Measurements from ENCODE around the gene PDE10A. TPM values are rescaled to one million over a fixed set of nuclear protein-coding genes. Genes with fewer than 3 reads are reported as not detected.

PDE10A gene
- polyA plus RNA-seq, 1 donor = 2.7 TPM

DNA sequence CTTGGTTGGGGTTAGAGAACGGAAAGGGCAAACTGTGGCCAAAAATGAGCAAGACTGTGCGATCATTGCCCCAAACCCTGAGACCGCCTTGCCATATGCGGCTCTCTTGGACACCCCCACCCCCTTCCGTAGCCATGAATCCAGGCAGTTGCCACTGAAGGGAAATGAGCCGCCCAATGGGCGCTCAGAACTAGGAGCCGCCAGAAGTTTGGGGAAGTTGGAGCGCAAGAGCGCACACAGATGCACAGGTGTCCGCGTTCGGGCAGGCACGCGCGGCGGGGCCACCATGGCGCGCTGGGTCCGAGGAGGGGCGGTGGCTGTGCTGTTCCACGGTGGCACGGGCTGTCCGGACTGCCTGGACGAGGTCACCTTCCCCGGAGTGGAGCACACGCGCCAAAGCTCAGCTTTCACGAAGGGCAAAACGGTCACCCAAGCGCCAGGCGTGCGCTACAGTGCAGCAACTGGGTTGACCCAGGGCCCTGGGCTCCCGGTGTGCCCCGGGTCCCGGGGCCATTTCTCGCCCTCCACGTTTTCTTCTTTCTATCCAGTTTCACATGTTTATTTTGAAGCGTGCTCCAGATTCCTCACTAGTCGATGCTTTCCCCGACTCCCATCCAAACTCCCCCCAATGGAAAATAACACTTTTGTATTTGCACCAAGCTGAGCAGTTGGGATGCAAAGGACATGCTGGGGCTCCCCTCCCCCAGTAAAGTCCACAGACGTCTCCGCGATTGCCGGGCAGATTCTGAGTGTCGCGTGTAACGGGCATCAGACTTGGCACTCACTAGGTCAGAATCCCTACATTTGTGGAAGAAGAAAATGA, 906 bp upstream of the PDE10A start:
- no peaks in the 10 kb centered on the region for H3K36me3 ChIP-seq (ENCODE audit: control insufficient read depth, insufficient read depth, low read length)
- no peaks in the 10 kb centered on the region for H3K9me3 ChIP-seq (ENCODE audit: control insufficient read depth, low read depth, low read length)
- no peaks in the 10 kb centered on the region for H3K4me1 ChIP-seq (ENCODE audit: control insufficient read depth, insufficient read depth, low read length)
- H3K4me3 ChIP-seq (ENCODE audit: low read length) = peak overlapping the region; percentile 14
- 3% methylated on average over 5 of the region's 48 CpGs for WGBS (ENCODE audit: insufficient coverage, low lambda C conversion rate)
- peaks cover 72% of the 10 kb centered on the region for H3K27me3 ChIP-seq (ENCODE audit: control insufficient read depth, insufficient read depth, low read length)
- DNase-seq = peak in 1 of 2 donors; percentile 9
- H3K27ac ChIP-seq (ENCODE audit: low read length) = no peak overlapping the region

DNA sequence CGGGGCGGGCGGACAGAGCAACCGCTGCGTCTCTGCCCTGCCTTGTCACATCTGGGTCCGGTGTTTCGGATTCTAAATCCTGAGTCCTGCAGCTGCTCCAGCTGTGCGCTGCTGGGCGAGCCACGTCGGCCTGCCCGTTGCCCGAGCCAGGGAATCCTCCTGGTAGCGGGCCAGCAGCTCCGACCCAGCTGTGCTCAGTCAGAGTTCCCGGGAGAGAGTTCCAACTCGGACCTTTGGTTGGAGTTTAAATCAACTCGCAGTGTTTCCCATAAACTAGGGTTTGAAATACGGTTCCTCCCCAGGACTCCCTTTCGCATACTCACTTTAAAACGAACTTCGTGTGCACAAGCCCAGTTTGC, 315 bp upstream of the PDE10A start:
- WGBS (ENCODE audit: insufficient coverage, low lambda C conversion rate) = no CpG with 5 or more reads among the region's 22 CpGs
- H3K27ac ChIP-seq (ENCODE audit: low read length) = no peak overlapping the region
- H3K4me1 ChIP-seq (ENCODE audit: control insufficient read depth, insufficient read depth, low read length) = no peaks in the 10 kb centered on the region
- peak in 1 of 2 donors; percentile 30 for DNase-seq
- H3K9me3 ChIP-seq (ENCODE audit: control insufficient read depth, low read depth, low read length) = no peaks in the 10 kb centered on the region
- H3K27me3 ChIP-seq (ENCODE audit: control insufficient read depth, insufficient read depth, low read length) = peaks cover 74% of the 10 kb centered on the region
- H3K4me3 ChIP-seq (ENCODE audit: low read length) = peak overlapping the region; percentile 14
- H3K36me3 ChIP-seq (ENCODE audit: control insufficient read depth, insufficient read depth, low read length) = no peaks in the 10 kb centered on the region

DNA sequence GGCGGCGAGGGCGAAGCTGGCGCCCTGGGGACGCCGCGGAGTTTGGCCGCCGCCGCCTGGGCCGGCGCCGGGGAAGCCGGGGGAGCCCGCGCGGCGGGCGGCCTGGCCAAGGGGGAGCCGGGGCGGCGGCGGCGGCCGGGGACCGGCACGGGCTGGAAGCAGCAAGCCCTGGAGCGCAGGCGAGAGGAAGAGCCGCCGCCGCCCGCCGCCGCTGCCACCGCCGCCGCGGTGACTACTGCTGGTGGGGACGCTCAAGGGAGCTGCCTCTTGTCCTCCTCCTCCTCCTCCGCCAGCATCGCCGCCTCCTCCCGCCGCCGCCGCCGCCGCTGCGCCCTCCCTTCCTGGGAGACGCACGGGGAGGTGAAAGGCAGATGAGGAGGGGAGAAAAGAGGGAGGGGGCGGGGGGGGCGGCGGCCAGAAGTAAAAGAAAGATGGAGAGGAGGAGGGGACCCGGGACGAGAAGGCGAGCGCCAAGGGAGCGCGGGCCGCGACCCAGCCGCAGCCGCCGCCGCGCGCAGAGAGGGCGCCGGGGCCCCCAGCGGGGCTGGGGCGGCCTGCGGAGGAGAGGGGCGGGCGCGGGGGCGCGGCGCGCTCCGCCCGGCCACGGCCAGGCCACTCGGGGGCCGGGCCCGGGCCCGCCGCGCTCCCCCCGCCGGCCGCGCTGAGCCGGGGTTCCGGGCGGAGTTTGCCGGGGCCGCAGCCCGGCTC, 846 bp downstream of the PDE10A start:
- H3K4me1 ChIP-seq (ENCODE audit: control insufficient read depth, insufficient read depth, low read length) = no peaks in the 10 kb centered on the region
- peak in 1 of 2 donors; percentile 22 for DNase-seq
- no peaks in the 10 kb centered on the region for H3K36me3 ChIP-seq (ENCODE audit: control insufficient read depth, insufficient read depth, low read length)
- H3K9me3 ChIP-seq (ENCODE audit: control insufficient read depth, low read depth, low read length) = no peaks in the 10 kb centered on the region
- H3K4me3 ChIP-seq (ENCODE audit: low read length) = peak overlapping the region; percentile 45
- H3K27me3 ChIP-seq (ENCODE audit: control insufficient read depth, insufficient read depth, low read length) = peaks cover 78% of the 10 kb centered on the region
- no peak overlapping the region for H3K27ac ChIP-seq (ENCODE audit: low read length)
- no CpG with 5 or more reads among the region's 100 CpGs for WGBS (ENCODE audit: insufficient coverage, low lambda C conversion rate)

DNA sequence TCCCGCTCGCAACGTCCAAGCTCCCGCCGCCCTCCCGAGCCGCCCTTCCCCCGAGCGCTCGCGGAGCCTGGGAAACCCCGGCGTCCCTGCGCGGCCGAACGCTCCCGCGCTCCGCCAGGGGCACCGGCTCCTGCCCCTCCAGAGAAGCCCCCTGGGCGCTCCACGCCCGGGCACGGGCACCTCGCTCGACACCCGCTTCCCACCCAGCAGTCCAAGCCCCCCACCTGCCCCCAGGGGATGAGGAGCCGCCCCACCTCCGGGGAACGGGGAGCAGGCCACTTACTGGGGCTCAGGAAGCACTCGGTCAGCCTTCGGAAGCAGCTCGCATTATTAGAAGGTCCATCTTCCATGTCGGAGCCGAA, 1.4 kb downstream of the PDE10A start:
- no peak for DNase-seq
- Histone ChIP-seq H3K4me1 (ENCODE audit: control insufficient read depth, insufficient read depth, low read length) (no peaks in the 10 kb centered on the region), H3K27ac (ENCODE audit: low read length) (no peak overlapping the region), H3K9me3 (ENCODE audit: control insufficient read depth, low read depth, low read length) (no peaks in the 10 kb centered on the region), H3K4me3 (ENCODE audit: low read length) (peak overlapping the region; percentile 45), H3K27me3 (ENCODE audit: control insufficient read depth, insufficient read depth, low read length) (peaks cover 77% of the 10 kb centered on the region), H3K36me3 (ENCODE audit: control insufficient read depth, insufficient read depth, low read length) (no peaks in the 10 kb centered on the region)
- WGBS (ENCODE audit: insufficient coverage, low lambda C conversion rate) = no CpG with 5 or more reads among the region's 36 CpGs

DNA sequence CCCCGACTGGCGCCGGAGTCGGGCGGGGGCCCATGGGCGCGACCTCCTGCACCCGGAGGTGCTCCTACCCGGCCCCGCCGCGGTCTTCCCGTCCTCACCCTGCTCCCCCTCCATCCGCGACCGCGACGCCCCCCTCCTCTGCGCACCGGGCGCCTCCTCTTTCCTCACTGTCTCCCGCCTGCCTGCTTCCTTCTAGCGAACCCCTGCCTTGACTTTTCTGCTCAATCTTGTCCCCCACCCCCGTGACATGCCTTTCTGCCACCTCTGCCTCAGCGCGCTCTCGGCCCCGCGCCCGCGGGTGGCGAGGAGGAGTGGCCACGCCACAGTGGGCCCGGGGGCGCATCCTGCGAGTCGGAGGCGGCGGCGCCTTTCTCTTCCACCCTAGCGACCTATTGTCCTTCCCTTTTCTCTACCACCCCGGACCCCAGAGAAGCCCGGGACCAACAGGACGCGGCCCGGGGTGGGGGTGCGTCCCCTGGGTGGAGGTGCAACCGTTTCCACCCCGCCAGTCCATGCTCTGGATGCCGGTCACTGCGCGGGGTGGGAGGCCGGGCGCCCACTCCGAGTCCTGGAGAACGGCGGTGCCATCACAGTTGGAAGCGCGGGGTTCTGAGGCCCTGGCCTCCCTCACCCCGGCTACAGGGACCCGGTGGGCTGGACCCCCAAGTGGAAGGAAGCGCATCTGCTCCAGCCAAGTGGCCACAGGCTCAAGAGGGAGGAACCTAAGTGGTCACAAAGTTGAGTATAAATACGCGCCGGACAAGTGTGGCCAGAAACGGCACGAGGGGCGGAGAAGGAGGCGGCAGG, 2.0 kb downstream of the PDE10A start:
- peak in 1 of 2 donors; percentile 17 for DNase-seq
- 2% methylated on average over 10 of the region's 69 CpGs for WGBS (ENCODE audit: insufficient coverage, low lambda C conversion rate)
- Histone ChIP-seq H3K27me3 (ENCODE audit: control insufficient read depth, insufficient read depth, low read length) (peaks cover 78% of the 10 kb centered on the region), H3K27ac (ENCODE audit: low read length) (no peak overlapping the region), H3K9me3 (ENCODE audit: control insufficient read depth, low read depth, low read length) (no peaks in the 10 kb centered on the region), H3K36me3 (ENCODE audit: control insufficient read depth, insufficient read depth, low read length) (no peaks in the 10 kb centered on the region), H3K4me3 (ENCODE audit: low read length) (peak overlapping the region; percentile 45), H3K4me1 (ENCODE audit: control insufficient read depth, insufficient read depth, low read length) (no peaks in the 10 kb centered on the region)

DNA sequence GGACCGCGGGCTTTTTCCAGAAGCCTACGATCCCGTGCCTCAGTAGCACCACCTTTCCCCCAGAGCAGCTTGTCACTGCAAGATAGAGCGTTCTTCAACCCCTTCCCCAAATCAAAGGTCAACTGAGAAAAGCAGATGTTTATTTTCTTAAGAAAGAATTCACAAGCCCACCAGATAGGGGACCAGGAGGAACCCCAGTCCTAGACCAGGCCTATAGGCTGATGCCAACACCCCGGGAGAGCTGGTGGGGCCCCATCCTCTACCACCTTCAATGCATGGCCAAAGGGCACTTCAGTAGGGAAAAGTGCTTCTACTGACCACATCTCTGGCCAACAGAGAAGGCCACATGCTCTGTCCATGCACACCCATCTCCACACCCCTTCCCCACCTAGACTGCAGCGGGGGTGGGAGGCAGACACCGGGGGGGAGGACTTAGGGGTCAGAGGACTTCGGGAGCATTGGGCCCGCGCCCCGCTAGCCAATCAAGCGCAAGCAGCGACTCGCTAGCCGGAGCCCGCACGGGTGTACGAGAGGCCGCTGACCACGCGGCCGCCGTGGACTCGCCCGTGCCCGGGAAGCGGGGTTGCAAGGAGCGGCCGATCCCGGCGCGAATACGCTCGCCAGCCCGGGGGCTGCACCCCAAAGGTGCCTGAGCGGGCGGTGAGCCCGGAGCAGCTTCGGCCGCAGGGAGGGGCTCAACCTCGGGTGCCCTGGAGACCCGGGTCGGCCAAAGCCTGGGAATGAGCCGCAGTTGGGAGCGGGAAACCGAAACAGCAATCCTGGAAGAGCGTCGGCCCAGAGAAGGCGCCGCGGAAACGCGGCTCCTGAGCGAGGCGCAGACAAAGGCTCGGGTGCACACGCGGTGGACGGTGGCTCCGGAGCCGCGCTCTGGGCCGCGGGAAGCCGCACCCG, 2.8 kb downstream of the PDE10A start:
- Histone ChIP-seq H3K9me3 (ENCODE audit: control insufficient read depth, low read depth, low read length) (no peaks in the 10 kb centered on the region), H3K27ac (ENCODE audit: low read length) (no peak overlapping the region), H3K36me3 (ENCODE audit: control insufficient read depth, insufficient read depth, low read length) (no peaks in the 10 kb centered on the region), H3K4me1 (ENCODE audit: control insufficient read depth, insufficient read depth, low read length) (no peaks in the 10 kb centered on the region), H3K27me3 (ENCODE audit: control insufficient read depth, insufficient read depth, low read length) (peaks cover 74% of the 10 kb centered on the region), H3K4me3 (ENCODE audit: low read length) (peak overlapping the region; percentile 45)
- DNase-seq = peak in 1 of 2 donors; percentile 14
- 43% methylated on average over 3 of the region's 67 CpGs for WGBS (ENCODE audit: insufficient coverage, low lambda C conversion rate)

DNA sequence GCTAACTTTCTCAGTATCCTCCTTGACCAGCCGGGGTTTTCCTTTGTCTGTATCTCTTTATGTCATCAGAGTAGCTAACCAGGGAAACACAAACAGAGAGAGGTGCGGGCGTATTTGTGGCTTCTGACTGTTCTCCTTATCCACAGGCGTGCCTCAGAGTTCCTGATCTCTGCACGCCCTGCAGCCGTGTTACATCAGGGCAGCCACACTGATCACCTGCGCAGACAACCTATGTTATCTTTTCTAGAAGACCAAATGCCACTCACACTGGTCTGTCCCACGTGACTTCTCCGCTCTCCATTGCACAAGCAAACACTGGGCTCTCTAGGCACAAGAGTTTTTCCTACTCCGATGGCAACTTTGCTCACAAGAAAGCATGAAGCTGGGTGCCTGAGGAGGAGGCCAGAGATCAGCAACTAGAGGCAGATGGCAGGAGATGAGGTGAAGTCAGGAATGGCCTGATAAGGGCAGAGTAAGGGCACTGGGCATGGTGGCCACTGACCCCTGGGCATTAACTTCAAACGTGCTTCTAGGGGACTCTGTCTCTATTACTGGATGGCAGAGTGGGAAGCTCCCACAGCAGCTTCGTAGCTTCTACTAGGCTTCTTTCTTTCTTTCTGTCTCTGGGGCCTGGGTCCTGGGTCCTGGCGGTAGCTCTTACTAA, 4.5 kb downstream of the PDE10A start:
- peak in 1 of 2 donors; percentile 11 for DNase-seq
- Histone ChIP-seq H3K4me3 (ENCODE audit: low read length) (no peak overlapping the region), H3K36me3 (ENCODE audit: control insufficient read depth, insufficient read depth, low read length) (no peaks in the 10 kb centered on the region), H3K4me1 (ENCODE audit: control insufficient read depth, insufficient read depth, low read length) (no peaks in the 10 kb centered on the region), H3K27me3 (ENCODE audit: control insufficient read depth, insufficient read depth, low read length) (peaks cover 57% of the 10 kb centered on the region), H3K9me3 (ENCODE audit: control insufficient read depth, low read depth, low read length) (no peaks in the 10 kb centered on the region), H3K27ac (ENCODE audit: low read length) (no peak overlapping the region)
- no CpG with 5 or more reads among the region's 13 CpGs for WGBS (ENCODE audit: insufficient coverage, low lambda C conversion rate)

DNA sequence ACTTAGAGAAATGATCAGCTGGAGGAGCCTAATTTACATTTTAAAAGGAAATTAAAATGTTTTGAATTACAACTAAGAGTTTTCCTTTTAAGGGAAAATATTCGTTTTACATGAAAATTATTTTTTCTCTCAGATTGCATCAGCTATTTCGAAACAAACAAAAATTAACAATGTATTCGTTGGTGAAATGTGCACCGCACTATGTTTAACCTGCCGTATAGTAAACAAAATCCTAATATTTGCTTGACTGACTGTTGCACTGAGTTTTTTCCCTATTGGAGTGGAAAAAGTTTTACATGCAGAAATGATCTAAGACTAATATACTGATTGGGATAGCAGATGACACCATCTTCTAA, 5.7 kb downstream of the PDE10A start:
- Histone ChIP-seq H3K4me3 (ENCODE audit: low read length) (no peak overlapping the region), H3K27me3 (ENCODE audit: control insufficient read depth, insufficient read depth, low read length) (peaks cover 50% of the 10 kb centered on the region), H3K27ac (ENCODE audit: low read length) (no peak overlapping the region), H3K4me1 (ENCODE audit: control insufficient read depth, insufficient read depth, low read length) (no peaks in the 10 kb centered on the region), H3K9me3 (ENCODE audit: control insufficient read depth, low read depth, low read length) (no peaks in the 10 kb centered on the region), H3K36me3 (ENCODE audit: control insufficient read depth, insufficient read depth, low read length) (no peaks in the 10 kb centered on the region)
- no peak for DNase-seq
- 83% methylated on average over 5 of the region's 5 CpGs for WGBS (ENCODE audit: insufficient coverage, low lambda C conversion rate)

DNA sequence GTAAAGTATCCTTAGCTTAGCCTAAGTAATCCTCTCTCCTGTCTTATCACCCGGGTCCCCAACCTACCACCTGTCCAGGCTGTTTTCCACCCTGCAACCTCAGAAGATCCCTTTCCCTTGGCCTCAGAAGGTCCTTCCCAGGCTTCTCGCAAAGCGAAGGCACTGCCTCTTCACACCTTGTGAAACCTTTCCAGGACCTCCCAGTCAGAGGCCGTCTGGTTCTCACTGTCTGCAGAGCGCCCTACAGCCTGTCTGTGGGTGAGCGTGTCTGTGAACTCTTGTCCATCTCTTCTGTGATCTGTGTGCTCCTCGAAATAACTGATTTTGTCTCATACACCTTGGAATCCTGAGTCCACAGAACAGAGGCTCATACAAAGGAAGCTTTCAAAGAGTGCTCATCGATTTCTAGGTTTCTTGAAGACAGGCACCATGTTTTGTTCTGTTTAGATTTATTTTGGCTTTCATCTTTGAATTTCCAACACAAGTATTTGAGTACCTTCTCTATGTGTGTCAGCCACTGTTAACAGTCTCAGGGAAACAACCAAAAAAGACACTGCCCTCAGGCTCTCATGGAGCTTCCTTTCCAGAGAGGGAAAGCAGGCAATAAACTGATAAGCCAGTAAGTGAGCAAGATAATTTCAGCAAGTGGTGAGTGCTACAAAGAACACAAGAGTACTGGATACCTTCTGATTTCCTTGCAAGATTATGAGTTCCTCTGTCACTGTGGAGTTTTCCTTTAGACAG, 6.3 kb downstream of the PDE10A start:
- WGBS (ENCODE audit: insufficient coverage, low lambda C conversion rate) = no CpG with 5 or more reads among the region's 8 CpGs
- peaks cover 47% of the 10 kb centered on the region for H3K27me3 ChIP-seq (ENCODE audit: control insufficient read depth, insufficient read depth, low read length)
- H3K27ac ChIP-seq (ENCODE audit: low read length) = no peak overlapping the region
- no peak overlapping the region for H3K4me3 ChIP-seq (ENCODE audit: low read length)
- DNase-seq = no peak
- H3K36me3 ChIP-seq (ENCODE audit: control insufficient read depth, insufficient read depth, low read length) = no peaks in the 10 kb centered on the region
- H3K9me3 ChIP-seq (ENCODE audit: control insufficient read depth, low read depth, low read length) = no peaks in the 10 kb centered on the region
- H3K4me1 ChIP-seq (ENCODE audit: control insufficient read depth, insufficient read depth, low read length) = no peaks in the 10 kb centered on the region
